Measurements from ENCODE around the gene NRXN2. TPM values are rescaled to one million over a fixed set of nuclear protein-coding genes. Genes with fewer than 3 reads are reported as not detected.

NRXN2 gene
- total RNA-seq, 4 donors from 2014 or later: 1.6 to 4.2 (median 3.0) TPM

GRCh38 chr11:64643256-64643881 lies 79.6 kb downstream of the NRXN2 start:
- DNase-seq: no peak
- Histone ChIP-seq H3K27me3 (peaks cover 0 to 18% of the 10 kb centered on the region in 2 donors), H3K27ac (no peak overlapping the region)

DNA sequence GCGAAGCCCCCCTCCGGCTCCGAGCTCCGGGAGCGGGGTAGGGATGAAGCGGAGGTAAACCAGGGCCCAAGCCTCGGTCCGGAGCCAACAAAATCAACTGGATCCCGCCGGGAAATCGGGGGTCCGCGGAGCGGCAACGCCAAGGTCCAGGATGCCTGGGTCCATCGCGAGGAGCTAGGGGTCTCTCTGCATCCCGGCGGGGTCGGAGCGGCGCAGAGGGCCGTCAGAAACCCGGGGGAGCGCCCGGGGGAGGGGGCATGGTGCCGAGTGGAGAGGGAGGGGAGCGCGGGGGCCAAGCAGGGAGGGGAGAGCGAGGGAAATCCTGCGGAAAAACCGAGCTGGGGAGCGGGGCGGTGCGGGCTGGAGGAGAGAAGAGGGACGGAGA lies 80.1 kb downstream of the NRXN2 start:
- Histone ChIP-seq H3K4me3 (peak overlapping the region in 3 of 4 donors; percentile 26 to 41 (median 32)), H3K27me3 (peaks cover 0 to 18% of the 10 kb centered on the region in 2 donors), H3K27ac (no peak overlapping the region), H3K36me3 (no peaks in the 10 kb centered on the region), H3K4me1 (peaks cover 0 to 20% (median 9%) of the 10 kb centered on the region in 4 donors), H3K9me3 (no peaks in the 10 kb centered on the region)
- TF ChIP-seq POLR2A (IDR thresholded peaks at IDR 0.05): no peak
- TF ChIP-seq, protein P1, sequence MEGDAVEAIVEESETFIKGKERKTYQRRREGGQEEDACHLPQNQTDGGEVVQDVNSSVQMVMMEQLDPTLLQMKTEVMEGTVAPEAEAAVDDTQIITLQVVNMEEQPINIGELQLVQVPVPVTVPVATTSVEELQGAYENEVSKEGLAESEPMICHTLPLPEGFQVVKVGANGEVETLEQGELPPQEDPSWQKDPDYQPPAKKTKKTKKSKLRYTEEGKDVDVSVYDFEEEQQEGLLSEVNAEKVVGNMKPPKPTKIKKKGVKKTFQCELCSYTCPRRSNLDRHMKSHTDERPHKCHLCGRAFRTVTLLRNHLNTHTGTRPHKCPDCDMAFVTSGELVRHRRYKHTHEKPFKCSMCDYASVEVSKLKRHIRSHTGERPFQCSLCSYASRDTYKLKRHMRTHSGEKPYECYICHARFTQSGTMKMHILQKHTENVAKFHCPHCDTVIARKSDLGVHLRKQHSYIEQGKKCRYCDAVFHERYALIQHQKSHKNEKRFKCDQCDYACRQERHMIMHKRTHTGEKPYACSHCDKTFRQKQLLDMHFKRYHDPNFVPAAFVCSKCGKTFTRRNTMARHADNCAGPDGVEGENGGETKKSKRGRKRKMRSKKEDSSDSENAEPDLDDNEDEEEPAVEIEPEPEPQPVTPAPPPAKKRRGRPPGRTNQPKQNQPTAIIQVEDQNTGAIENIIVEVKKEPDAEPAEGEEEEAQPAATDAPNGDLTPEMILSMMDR (IDR thresholded peaks at IDR 0.05): no peak
- no peak for DNase-seq

More at GRCh38 chr11:64643256-64643881, 79.6 kb downstream of the NRXN2 start:
- TF ChIP-seq, protein P1 (IDR thresholded peaks at IDR 0.05): no peak
- TF ChIP-seq POLR2A (IDR thresholded peaks at IDR 0.05): no peak
- H3K4me3 ChIP-seq: peak overlapping the region in 3 of 4 donors; percentile 26 to 41 (median 32)
- H3K36me3 ChIP-seq: no peaks in the 10 kb centered on the region
- peaks cover 0 to 15% (median 7%) of the 10 kb centered on the region in 4 donors for H3K4me1 ChIP-seq
- H3K9me3 ChIP-seq: no peaks in the 10 kb centered on the region

- no peak for DNase-seq
- peaks cover 0 to 18% of the 10 kb centered on the region in 2 donors for H3K27me3 ChIP-seq
- no peak for TF ChIP-seq POLR2A (IDR thresholded peaks at IDR 0.05)
- TF ChIP-seq, protein P1 (IDR thresholded peaks at IDR 0.05): no peak
- no peak overlapping the region for H3K27ac ChIP-seq
- no peaks in the 10 kb centered on the region for H3K36me3 ChIP-seq
- H3K4me1 ChIP-seq: peaks cover 0 to 23% (median 11%) of the 10 kb centered on the region in 4 donors
- H3K9me3 ChIP-seq: no peaks in the 10 kb centered on the region
- peak overlapping the region in 3 of 4 donors; percentile 26 to 41 (median 32) for H3K4me3 ChIP-seq
Observed at GRCh38 chr11:64642418-64642735, 80.6 kb downstream of the NRXN2 start.

DNA sequence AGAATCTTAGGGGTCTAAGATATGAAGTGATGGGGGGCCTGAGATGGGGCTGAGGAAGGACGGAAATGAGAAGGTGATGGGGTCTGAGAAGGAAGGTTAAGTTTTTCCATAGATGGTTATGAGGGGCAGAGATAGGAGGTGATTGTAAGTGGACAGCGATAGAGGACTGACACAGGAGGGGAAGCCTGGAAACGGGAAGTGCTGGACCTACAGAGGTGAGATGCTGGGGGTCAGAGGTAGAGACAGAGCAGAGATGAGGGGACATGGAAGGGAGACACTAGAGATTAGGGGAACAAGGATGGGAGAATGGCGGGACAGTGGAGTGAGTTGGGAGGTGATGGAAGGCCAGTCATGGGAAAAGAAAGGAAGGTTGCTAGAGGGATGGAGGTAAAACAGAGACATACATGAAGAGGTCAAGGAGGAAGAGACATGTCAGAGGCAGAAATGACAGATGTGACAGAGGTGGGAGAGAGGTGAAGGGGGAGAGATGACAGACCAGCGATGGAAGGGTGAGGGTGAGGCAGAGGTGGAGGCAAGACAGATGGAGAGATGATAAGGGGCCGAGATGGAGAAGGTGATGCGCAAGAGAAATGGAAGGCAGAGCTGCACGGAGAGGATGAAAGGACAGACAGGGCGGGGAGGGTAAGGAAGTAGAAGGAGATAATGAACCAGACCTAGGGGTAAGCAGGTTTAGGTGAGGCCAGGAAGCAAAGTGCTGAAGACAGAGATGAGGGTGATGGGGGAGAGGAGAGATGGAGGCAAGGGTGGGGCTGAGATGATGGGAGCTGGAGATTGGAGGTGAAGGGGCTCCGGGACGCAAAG lies 81.2 kb downstream of the NRXN2 start:
- Histone ChIP-seq H3K27me3 (peaks cover 0 to 18% of the 10 kb centered on the region in 2 donors), H3K4me1 (peaks cover 0 to 23% (median 11%) of the 10 kb centered on the region in 4 donors), H3K27ac (no peak overlapping the region), H3K4me3 (peak overlapping the region in 1 of 4 donors; percentile 41), H3K36me3 (no peaks in the 10 kb centered on the region), H3K9me3 (no peaks in the 10 kb centered on the region)
- no peak for DNase-seq
- TF ChIP-seq, protein P1 (IDR thresholded peaks at IDR 0.05): no peak
- TF ChIP-seq POLR2A (IDR thresholded peaks at IDR 0.05): no peak

- TF ChIP-seq POLR2A (IDR thresholded peaks at IDR 0.05): no peak
- Histone ChIP-seq H3K27ac (no peak overlapping the region), H3K9me3 (no peaks in the 10 kb centered on the region), H3K27me3 (peaks cover 0 to 18% of the 10 kb centered on the region in 2 donors), H3K4me1 (peaks cover 0 to 23% (median 11%) of the 10 kb centered on the region in 4 donors), H3K36me3 (no peaks in the 10 kb centered on the region), H3K4me3 (no peak overlapping the region)
- DNase-seq: no peak
Observed at GRCh38 chr11:64639885-64640284, 83.1 kb downstream of the NRXN2 start.

DNA sequence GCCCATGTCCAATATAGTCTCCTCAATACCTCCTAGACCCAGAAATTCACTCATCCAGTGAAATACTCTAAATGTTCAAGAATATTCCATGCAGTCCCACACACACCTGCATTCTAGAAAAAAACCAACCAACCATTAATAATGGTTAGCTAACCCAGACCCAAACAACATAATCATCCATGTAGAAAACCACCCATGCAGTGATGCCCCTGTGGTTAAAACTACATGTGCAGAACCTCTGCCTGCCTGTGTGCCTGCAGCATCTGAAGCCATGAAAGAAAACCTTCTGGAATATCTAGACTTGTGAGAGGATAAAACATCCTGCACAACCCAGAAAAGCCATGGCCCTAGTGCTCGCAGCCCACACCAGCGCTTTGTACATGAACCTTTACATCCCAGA lies 84.2 kb downstream of the NRXN2 start:
- no peak overlapping the region for H3K27ac ChIP-seq
- no peak for DNase-seq
- no peak for TF ChIP-seq POLR2A (IDR thresholded peaks at IDR 0.05)
- TF ChIP-seq, protein P1 (IDR thresholded peaks at IDR 0.05): no peak
- no peaks in the 10 kb centered on the region for H3K36me3 ChIP-seq
- H3K4me1 ChIP-seq: peaks cover 0 to 22% (median 11%) of the 10 kb centered on the region in 4 donors
- peaks cover 0 to 18% of the 10 kb centered on the region in 2 donors for H3K27me3 ChIP-seq
- H3K9me3 ChIP-seq: no peaks in the 10 kb centered on the region
- no peak overlapping the region for H3K4me3 ChIP-seq
